ENCODE measurements around the gene PTPA.
"Not testable (repeated sequence)": the region's sequence is repeated elsewhere in the genome, so short reads cannot be mapped to it uniquely, and the experiment has no call there.

Gene PTPA

DNA sequence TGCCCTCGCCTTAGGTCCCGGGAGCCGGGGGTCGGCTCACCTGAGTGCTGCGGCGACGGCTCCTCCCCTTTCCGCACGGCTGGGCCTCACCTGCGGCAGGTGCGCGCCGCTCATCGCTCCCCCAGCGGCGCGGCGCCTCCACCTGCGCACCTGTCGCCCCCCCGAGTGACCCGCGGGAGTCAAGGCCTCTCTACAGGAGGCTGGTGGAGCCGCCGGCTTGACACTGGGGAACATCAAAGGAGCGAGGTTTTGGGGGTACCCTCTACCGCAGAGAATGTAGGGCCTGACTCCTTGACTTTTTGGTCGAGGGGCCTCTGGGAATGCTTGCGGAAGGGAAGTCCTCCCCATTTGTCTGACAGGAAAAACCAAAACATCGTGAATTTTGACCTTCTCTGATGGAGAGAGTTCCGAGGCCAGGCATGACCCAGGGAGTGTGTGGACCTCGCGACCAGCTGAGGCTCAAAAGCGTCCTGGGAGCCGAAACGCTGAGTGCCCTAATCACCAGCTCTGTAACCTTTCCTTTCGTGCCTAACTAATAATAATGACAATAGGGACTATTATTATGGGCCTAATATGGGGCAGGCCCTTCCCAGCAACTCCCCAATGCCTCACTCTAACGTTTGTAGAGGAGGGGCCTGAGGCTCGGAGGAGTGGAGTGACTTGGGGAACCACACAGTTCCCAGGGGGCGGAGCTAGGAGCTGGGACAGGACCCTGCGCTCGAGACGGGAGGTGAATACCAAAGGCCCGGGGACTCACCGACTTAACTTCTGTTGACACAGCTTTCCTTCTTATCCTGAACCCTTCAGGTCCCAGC is 67.6 kb downstream of the PTPA start:
- DNase-seq, result no peak

DNA sequence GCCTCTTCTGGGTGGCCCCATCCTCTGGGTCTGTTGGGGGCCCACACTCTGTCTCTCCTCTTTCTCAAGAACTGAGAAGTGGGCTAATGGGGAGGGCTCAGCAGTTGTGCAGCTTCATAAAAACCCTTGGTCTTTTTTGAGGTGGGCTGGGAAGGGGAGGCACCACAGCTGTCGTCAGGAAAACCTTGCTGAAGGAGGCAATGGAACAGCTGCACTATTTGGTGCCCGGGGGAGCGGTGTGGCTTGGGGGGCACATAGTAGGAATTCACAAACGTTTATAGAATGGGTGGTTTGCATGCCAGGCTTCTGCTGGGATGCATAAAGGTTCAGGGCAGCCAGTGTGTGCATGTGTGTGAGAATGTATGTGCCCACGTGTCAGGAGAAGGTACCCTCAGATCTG is 70.0 kb downstream of the PTPA start:
- no peak for DNase-seq

DNA sequence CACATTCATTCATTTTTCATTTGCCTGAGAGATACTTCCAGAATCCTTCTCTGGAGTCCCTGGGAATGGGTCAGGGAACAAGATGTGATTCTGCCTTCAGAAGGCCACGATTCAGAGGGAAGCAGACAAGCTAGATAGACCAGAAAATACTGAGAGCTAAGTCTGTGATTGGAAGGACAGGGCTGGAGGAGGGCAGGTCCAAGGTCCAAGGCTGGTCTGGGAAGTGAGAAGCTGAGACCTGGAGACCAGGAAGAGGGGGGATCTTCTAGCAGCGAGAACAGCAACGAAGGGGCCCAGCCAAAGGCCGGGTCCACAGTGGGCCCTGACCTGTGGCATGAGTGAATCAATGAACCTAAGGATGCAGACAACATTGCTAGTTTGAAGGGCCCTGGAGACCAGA is 70.9 kb downstream of the PTPA start:
- DNase-seq, result no peak

DNA sequence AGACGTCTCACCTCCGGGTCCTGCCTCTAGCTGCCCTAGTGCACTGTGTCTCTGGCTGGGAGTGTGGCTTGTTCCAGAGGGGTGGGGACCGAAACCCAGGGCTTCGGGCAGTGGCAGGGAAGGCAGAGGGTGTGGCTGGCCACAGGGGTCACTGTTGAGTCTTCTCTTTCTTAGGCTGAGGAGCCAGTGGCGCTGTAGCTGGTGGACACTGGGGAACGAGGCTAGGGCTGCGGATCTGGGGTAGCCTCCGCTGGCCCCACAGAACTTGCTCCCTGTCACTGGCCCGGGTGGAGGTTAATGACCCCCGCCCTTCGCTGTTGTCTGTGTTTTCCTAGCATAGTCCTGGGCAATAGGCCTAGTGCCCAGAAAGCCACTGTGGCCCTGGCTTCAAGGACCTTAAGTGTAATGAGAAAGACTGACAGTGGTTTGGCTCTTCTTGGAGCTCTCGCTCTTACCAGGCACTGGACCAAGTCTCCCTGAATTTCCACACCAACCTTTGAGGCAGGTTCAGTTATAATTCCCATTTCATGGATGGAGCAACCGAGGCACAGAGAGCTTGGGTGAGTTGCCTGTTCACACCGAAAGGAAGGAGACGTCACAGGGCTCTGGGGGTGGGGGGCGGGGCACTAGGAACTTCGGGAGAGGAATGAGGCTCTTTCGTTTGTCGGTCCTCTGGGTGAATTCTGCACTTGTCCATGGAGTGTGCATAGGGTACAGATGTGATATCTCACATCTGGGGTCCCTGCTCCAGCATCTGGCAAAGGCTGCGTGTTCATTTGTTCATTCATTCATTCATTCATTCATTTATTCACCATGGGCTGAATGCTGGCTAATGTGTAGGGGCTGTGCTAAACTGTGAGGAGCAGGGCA is 71.6 kb downstream of the PTPA start:
- no peak for DNase-seq

DNA sequence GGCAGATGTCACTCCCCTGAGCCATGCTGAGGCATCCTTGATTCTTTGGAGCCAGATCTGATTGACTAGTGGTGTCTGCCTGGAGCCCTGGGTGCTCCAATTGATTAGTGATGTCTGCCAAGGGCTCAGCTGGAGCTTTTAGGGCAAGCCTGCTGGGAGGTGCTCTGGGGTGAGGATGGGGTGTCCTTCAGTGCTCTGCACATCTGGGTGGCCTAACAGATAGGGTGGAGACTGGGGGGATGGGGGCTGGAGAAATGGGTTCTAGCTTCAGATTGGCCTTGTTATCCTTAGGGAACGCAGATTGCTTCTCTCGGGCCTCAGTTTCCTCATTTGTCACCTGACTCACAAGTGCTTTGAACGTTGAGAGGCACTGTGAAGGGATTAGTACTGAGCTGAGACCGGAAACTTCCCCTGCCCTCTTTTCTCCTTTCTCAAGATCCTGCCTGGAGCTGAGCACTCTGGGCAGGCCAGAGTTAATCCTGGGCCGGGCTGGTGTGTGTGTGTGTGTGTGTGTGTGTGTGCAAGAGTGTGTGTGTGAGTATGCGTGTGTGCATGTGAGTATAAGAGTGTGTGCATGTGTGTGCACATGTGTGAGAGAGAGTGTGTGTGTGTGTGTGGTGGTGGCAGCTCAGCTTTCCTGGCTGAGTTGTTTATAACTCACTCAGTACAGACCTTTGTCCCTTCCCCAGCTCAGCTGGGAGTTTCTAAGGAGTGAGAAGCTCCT is 72.4 kb downstream of the PTPA start:
- DNase-seq, result no peak

GRCh38 chr9:129184219-129184524 is 73.0 kb downstream of the PTPA start:
- DNase-seq, result no peak

DNA sequence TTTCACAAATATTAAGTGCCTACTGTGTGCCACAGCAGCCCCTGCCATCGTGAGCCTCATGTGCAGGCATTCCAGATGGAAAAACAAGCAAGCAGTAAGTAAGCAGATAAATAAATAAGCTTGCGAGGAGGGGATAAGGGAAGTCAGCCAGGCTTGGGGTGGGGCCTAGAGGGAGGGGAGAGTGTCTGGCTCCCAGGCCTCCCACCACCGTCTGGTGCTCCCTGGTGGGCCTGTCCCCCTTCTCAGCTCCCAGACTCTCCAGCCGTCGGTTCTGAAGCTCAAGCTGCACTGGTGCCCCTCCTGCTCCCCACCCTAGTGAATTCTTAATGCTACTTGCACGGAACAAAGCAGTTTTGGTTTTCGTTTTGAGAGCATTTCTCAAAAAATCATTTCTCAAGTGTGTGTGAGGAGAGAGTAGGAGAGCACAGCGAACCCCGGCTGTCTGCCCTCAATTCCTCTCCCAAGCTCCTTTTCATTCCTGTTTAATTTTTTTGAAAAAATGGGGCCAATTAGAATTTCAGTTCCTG is 73.4 kb downstream of the PTPA start:
- DNase-seq, result no peak

- DNase-seq, result no peak
These were observed 74.2 kb downstream of the PTPA start for GRCh38 chr9:129185402-129185801.

DNA sequence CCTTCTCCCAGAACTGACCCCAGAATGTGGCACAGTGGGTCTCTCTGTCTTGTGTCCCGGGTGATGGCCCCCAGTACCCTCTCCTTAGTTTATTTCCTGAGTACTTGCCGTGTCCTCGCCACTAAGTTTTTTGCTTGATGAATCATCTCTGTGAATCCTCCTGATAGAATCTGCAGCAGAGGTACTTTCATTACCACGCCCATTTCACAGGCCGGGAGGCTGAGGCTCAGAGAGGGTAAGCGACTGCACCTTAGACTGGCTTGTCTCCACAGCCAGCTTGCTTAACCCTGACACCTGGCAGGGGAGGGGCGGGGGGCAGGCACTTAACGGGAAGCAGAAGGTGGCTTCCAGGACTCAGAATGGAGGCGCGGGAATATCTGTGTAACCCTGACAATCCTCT is 74.8 kb downstream of the PTPA start:
- DNase-seq, result no peak

DNA sequence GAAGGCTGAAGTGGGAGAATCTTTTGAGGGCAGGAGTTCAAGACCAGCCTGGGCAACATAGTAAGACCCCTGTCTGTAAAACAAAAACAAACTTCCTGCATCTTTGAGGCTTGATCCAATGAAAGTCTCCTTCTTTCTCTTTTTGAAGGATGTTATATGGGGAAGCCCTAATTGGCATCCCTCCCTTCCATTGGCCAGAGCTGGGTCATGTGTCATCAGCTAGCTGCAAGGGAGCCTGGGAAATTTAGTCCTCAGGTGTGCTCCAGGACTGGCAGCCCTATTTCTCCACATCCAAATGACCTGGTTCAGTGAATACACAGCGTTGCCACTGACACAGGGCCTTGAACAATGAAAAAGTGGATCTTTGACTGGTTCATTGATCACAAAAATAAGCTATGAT is 75.8 kb downstream of the PTPA start:
- no peak for DNase-seq

GRCh38 chr9:129189971-129190370 is 78.8 kb downstream of the PTPA start:
- DNase-seq, result not testable (repeated sequence)

- DNase-seq, result no peak
These were observed 80.0 kb downstream of the PTPA start for GRCh38 chr9:129191234-129191633.

- DNase-seq, result no peak
These were observed 82.4 kb downstream of the PTPA start for GRCh38 chr9:129193655-129194054.

- DNase-seq, result no peak
These were observed 83.0 kb downstream of the PTPA start for GRCh38 chr9:129194221-129194620.

DNA sequence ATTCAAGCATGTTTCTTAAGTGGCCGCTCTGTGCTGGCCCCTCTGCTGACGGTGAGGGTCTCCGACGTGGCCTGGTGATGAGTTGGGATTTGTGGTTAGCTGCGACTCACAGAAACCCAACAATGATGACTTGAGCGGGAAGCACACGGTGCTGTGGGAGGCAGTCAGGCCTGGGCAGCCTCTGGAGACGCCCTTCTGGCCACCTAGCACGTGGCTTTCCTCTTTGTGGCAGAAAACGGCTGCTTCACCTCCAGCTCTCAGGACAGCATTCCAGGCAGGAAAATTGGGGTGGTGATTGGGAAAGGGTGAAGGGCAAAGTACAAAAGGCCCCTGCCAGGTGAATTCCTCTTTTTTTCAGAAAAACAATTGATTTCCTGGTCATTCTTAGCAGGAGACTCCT is 84.4 kb downstream of the PTPA start:
- DNase-seq, result no peak

- not testable (repeated sequence) for DNase-seq
These were observed 85.8 kb downstream of the PTPA start for GRCh38 chr9:129197045-129197444.

- DNase-seq, result no peak
These were observed 86.7 kb downstream of the PTPA start for GRCh38 chr9:129197978-129198318.
